C4-2B (cell line): ENCODE data around the gene DUSP16.

Experiments used
- ZFX ChIP-seq: fragments of 450-650 bp; IDR thresholded peaks from 2 replicates; pipeline ENCODE4 v1.6.1; 2017
- TF ChIP-seq, protein P1 (sequence below): fragments of 450-650 bp; conservative IDR thresholded peaks from 2 replicates; pipeline ENCODE4 v1.5.1; 2017; ENCODE audit warnings: mild to moderate bottlenecking

DNA sequence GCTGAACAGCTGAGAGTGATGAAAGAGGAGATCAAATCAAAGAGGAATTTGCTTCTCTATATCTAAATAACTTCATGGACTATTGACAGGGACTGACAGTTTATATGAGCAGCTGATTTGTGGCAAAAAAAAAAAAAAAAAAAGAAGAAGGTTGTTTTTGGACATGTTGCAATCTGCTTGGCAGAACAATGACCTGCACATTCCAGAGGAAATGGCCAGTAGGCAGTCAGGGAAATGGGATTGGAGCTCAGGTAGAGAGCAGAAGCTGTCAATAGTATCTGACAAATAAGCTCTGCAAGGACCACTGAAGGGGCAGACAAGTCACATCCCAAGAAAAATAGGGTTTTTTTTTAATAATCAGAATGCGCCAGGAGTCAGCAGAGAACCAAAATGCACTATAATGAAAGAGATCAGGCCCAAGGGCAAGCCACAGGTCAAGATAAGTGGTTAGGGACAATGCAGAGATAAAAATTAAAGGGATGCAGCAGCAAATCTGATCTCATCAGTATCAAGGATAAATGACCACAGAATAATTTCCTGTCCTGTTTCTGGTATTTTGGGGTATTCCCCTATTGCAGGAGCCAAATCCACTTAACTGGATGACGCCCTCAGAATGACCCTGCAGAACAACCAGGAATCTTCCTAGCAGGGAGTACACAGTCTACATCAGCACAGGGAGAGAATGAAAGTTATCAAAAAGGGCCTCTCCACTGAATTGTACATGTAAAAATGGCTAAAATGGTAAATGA is 22.6 kb upstream of the DUSP16 start:
- TF ChIP-seq, protein P1, sequence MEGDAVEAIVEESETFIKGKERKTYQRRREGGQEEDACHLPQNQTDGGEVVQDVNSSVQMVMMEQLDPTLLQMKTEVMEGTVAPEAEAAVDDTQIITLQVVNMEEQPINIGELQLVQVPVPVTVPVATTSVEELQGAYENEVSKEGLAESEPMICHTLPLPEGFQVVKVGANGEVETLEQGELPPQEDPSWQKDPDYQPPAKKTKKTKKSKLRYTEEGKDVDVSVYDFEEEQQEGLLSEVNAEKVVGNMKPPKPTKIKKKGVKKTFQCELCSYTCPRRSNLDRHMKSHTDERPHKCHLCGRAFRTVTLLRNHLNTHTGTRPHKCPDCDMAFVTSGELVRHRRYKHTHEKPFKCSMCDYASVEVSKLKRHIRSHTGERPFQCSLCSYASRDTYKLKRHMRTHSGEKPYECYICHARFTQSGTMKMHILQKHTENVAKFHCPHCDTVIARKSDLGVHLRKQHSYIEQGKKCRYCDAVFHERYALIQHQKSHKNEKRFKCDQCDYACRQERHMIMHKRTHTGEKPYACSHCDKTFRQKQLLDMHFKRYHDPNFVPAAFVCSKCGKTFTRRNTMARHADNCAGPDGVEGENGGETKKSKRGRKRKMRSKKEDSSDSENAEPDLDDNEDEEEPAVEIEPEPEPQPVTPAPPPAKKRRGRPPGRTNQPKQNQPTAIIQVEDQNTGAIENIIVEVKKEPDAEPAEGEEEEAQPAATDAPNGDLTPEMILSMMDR = no peak
- no peak for TF ChIP-seq ZFX
